ENCODE results near the gene VPS33B.

The VPS33B gene

GRCh38 chr15:90949979-90950675, 72.3 kb downstream of the VPS33B start:
- DNase-seq (ENCODE audit: low spot score) = no peak

Measured in iPS-NIHi11 (cell line).